Glutamatergic neuron (in vitro differentiated cells): ENCODE measurements around the gene MSI2. TPM values are rescaled to one million over a fixed set of nuclear protein-coding genes. Genes with fewer than 3 reads are reported as not detected.

Source experiments
- DNase-seq: peaks from one replicate; pipeline ENCODE4 v3.0.0; 2022
- H3K27ac Mint-ChIP-seq: one replicate; pipeline ENCODE4 v1.8.0; 2020; ENCODE audit warnings: mild to moderate bottlenecking, mixed read lengths, inconsistent platforms; ENCODE audit not compliant: unreplicated experiment
- H3K27me3 Mint-ChIP-seq: one replicate; pipeline ENCODE4 v1.8.0; 2020; ENCODE audit warnings: mild to moderate bottlenecking, moderate library complexity, mixed read lengths, inconsistent platforms; ENCODE audit not compliant: unreplicated experiment
- H3K36me3 Mint-ChIP-seq: one replicate; pipeline ENCODE4 v1.8.0; 2020; ENCODE audit warnings: mild to moderate bottlenecking, mixed read lengths, inconsistent platforms; ENCODE audit not compliant: unreplicated experiment
- H3K4me1 Mint-ChIP-seq: one replicate; pipeline ENCODE4 v1.8.0; 2020; ENCODE audit warnings: mild to moderate bottlenecking, low read depth, mixed read lengths, inconsistent platforms; ENCODE audit not compliant: unreplicated experiment
- H3K4me3 Mint-ChIP-seq: one replicate; pipeline ENCODE4 v1.8.0; 2020; ENCODE audit warnings: mild to moderate bottlenecking, mixed read lengths, inconsistent platforms; ENCODE audit not compliant: unreplicated experiment
- H3K9me3 Mint-ChIP-seq: one replicate; pipeline ENCODE4 v1.8.0; 2020; ENCODE audit warnings: mild to moderate bottlenecking, moderate library complexity, mixed read lengths, inconsistent platforms; ENCODE audit not compliant: unreplicated experiment
- total RNA-seq: library from RNA; stranded (reverse); fragmentation: NEBNext Ultra II Directional; extraction: Animal tissue kit (Norgen Biotek cat#: 25700); gene quantifications from one replicate; pipeline ENCODE4 v1.2.1, GENCODE V29; 2021; ENCODE audit not compliant: unreplicated experiment
- TF ChIP-seq, protein P1 (sequence below): fragments of 200-600 bp; sonication (generic); IDR thresholded peaks from one replicate; pipeline ENCODE4 v1.5.0; 2021; ENCODE audit not compliant: partially characterized antibody, unreplicated experiment

MSI2 gene
- total RNA-seq, 1 donor from 2014 or later = 141 TPM

DNA sequence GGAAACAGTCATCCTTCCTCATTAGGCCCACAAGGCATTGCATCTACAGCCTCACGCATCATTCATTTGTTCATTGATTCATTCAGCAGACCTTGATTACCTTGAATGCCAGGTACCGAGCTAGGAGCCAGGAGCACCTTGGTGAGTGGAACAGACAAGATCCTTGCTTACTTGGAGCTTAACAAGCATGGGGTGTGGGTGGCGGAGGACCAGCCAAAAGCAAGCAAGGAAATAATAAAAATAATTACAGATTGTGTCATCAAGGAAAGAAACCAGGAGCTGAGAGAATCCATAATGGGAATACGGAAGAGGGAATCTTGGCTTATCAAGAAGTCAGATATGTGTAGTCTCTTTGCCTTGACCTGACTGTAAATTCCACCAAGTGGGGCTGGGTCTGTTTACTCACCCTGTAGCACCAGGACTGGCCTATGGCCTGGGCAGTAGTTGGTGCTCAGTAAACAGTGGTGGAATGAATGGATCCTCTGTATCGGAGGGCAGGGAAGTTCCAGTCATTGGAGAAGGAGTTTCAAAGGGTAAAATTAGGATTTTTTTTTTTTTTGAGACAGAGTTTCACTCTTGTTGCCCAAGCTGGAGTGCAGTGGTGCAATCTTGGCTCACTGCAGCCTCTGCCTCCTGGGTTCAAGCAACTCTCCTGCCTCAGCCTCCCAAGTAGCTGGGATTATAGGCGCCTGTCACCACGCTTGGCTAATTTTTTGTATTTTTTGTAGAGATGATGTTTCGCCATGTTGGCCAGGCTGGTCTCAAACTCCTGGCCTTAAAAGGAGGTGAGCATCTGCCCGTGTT is 157.7 kb downstream of the MSI2 start:
- TF ChIP-seq, protein P1, sequence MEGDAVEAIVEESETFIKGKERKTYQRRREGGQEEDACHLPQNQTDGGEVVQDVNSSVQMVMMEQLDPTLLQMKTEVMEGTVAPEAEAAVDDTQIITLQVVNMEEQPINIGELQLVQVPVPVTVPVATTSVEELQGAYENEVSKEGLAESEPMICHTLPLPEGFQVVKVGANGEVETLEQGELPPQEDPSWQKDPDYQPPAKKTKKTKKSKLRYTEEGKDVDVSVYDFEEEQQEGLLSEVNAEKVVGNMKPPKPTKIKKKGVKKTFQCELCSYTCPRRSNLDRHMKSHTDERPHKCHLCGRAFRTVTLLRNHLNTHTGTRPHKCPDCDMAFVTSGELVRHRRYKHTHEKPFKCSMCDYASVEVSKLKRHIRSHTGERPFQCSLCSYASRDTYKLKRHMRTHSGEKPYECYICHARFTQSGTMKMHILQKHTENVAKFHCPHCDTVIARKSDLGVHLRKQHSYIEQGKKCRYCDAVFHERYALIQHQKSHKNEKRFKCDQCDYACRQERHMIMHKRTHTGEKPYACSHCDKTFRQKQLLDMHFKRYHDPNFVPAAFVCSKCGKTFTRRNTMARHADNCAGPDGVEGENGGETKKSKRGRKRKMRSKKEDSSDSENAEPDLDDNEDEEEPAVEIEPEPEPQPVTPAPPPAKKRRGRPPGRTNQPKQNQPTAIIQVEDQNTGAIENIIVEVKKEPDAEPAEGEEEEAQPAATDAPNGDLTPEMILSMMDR = no peak
- no peak overlapping the region for H3K27ac Mint-ChIP-seq
- H3K27me3 Mint-ChIP-seq = peaks cover 11% of the 10 kb centered on the region
- H3K4me1 Mint-ChIP-seq = peaks cover 38% of the 10 kb centered on the region
- no peaks in the 10 kb centered on the region for H3K36me3 Mint-ChIP-seq
- H3K9me3 Mint-ChIP-seq = peaks cover 10% of the 10 kb centered on the region
- H3K4me3 Mint-ChIP-seq = no peak overlapping the region
- no peak for DNase-seq

DNA sequence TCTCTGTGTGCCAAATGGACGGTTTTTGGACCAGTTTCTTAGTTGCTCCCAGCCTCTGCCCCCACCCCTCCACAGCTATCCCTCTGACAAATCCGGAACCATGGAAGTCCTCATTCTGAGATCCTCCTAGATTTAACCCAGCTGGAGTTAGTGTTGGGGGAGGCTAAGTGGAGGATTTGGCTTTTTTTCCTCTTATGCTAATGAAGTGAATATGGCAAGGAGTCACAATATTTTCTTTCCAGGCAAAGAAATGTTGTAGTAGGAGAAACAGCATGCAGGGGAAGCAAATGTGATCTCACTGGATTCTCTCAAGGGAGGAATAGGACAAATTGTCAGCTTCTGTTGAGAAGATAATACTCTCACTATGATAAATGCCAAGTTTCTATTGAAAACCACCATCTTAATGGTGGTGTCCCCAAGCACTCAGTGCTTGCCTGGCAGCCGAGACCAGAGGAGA is 159.5 kb downstream of the MSI2 start:
- DNase-seq = no peak
- Mint-ChIP-seq H3K36me3 (no peaks in the 10 kb centered on the region), H3K27ac (no peak overlapping the region), H3K4me1 (peaks cover 42% of the 10 kb centered on the region), H3K4me3 (peak overlapping the region; percentile 41), H3K9me3 (peaks cover 10% of the 10 kb centered on the region), H3K27me3 (peaks cover 11% of the 10 kb centered on the region)
- TF ChIP-seq, protein P1 = no peak

DNA sequence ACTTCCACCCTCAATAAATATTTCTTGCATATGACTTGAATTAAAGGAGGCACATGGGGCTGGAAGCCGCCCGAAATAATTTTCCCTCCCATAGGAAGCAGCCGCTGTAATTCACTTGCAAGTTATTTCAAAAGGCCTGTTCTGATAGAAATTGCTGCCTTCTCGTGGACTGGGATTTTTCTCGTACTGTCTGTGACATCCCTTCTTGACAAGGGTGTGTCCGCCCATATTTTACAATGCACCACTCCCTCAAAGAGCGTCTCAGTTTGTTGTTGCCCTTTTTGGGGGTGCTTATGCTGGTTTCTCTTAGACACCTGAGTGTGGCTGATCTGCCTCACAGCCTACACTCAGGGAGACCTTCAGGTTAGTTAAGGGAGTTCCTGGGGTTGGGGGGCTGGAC is 160.0 kb downstream of the MSI2 start:
- H3K9me3 Mint-ChIP-seq = peaks cover 8% of the 10 kb centered on the region
- no peak overlapping the region for H3K4me3 Mint-ChIP-seq
- peak overlapping the region; percentile 43 for H3K27ac Mint-ChIP-seq
- TF ChIP-seq, protein P1 = no peak
- H3K4me1 Mint-ChIP-seq = peaks cover 46% of the 10 kb centered on the region
- no peak for DNase-seq
- peaks cover 11% of the 10 kb centered on the region for H3K27me3 Mint-ChIP-seq
- no peaks in the 10 kb centered on the region for H3K36me3 Mint-ChIP-seq

DNA sequence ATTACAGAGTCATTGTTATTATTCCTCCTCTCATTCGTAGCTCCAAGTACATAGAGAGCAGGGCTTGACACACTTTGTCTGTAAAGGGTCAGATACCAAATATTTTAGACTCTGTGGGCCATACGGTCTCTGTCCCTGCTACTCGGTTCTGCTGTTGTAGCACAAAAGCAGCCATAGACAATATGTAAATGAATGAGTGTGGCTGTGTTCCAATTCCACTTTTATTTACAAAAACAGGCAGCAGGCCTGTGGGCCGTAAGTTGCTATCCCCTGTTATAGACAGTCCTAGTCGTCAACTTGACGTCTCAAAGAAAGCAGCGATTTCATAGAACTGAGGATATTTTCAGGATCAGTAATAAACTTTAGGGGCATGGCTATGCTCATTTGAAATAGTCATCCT is 161.6 kb downstream of the MSI2 start:
- H3K27me3 Mint-ChIP-seq = peaks cover 11% of the 10 kb centered on the region
- H3K9me3 Mint-ChIP-seq = peaks cover 8% of the 10 kb centered on the region
- TF ChIP-seq, protein P1 = no peak
- DNase-seq = no peak
- peaks cover 43% of the 10 kb centered on the region for H3K4me1 Mint-ChIP-seq
- no peak overlapping the region for H3K4me3 Mint-ChIP-seq
- no peak overlapping the region for H3K27ac Mint-ChIP-seq
- no peaks in the 10 kb centered on the region for H3K36me3 Mint-ChIP-seq
